IPS-15b (cell line): ENCODE measurements around the gene CDK6.

Experiments
- H3K27me3 ChIP-seq: one replicate; pipeline ENCODE4 v1.6.1; 2013; ENCODE audit warnings: low read length; ENCODE audit not compliant: control insufficient read depth, insufficient read depth
- H3K36me3 ChIP-seq: one replicate; pipeline ENCODE4 v1.6.1; 2013; ENCODE audit warnings: low read length; ENCODE audit not compliant: control insufficient read depth, insufficient read depth
- H3K4me1 ChIP-seq: one replicate; pipeline ENCODE4 v1.6.1; 2013; ENCODE audit warnings: mild to moderate bottlenecking, low read length; ENCODE audit not compliant: control insufficient read depth, insufficient read depth
- H3K4me3 ChIP-seq: one replicate; pipeline ENCODE4 v1.5.1; 2013; ENCODE audit warnings: low read depth, low read length
- H3K9ac ChIP-seq: one replicate; pipeline ENCODE4 v1.6.1; 2013; ENCODE audit warnings: low read depth, mild to moderate bottlenecking, low read length
- H3K9me3 ChIP-seq: one replicate; pipeline ENCODE4 v1.6.1; 2013; ENCODE audit warnings: mild to moderate bottlenecking, low read length; ENCODE audit not compliant: control insufficient read depth, insufficient read depth

The CDK6 gene

DNA sequence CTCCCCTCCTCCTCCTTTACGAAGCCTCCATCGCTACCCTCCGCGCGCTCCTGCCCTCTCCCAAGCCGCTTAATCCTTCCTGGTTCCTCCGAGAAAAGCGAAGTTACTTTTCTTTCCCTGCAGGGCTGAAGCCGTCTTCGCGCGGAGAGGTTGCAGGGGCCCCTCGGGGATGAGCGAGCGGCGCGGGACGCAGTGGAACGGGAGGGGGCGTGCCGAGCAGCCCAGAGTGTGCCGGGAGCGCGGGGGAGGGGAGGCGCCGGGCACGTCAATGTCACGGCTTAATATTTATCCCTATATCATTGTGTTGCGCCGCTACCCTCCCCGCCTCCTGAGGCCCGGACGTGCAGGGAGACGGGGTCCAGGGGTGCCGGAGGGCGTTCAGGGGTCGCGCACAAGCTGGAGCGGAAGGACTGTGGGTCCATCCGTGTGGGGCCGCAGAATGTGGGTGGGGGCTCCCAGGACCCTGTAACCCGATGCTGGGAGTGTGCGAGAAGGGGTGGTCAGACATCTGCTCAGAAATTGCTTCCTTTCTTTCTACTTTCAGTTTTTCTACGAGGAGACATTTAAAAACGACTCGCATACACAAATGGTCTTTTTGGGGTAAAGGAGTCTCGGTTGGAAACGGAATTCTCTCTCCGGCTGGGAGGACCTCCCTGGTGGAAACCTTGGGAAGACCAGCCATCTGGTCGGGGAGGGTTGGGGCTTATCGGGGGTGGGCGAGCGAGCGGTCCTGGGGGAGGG, 2.4 kb downstream of the CDK6 start:
- Histone ChIP-seq H3K9me3 (no peaks in the 10 kb centered on the region), H3K4me3 (peak overlapping the region; percentile 92), H3K4me1 (peaks cover 21% of the 10 kb centered on the region), H3K9ac (peak overlapping the region; percentile 75), H3K27me3 (peaks cover 2% of the 10 kb centered on the region), H3K36me3 (no peaks in the 10 kb centered on the region)

DNA sequence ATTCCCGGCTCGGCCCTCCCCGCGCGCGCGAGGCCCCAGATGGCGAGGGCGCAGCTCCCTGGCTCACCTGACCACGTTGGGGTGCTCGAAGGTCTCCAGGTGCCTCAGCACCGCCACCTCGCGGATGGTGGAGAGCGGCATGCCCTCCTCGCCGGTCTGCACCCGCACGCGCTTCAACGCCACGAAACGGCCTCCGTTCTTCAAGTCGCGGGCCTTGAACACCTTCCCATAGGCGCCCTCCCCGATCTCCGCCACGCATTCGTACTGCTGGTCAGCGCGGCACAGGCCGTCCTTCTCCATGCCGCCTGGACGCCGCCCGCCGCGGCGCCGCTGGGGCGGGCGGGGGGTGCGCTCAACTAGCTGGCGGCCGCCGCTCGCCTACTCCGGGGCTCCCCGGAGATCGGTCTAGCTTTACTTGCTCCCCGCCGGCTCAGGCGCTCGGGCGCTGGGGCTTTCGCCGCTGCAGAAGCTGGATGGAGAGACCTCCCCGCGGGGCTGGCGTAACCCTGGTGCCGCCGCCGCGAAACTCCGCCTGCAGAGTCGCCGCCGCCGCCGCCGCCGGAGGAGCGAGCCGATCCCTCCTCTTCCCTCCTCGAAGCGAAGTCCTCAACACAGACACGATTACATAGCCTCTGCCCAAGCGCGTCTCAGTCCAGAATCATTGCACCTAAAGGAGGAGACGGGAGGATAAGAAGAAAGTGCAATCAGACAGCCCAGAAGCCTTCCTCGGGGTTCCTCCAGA, 3.2 kb downstream of the CDK6 start:
- Histone ChIP-seq H3K27me3 (no peaks in the 10 kb centered on the region), H3K4me1 (peaks cover 25% of the 10 kb centered on the region), H3K36me3 (no peaks in the 10 kb centered on the region), H3K4me3 (peak overlapping the region; percentile 92), H3K9me3 (no peaks in the 10 kb centered on the region), H3K9ac (peak overlapping the region; percentile 80)

- Histone ChIP-seq H3K4me1 (peaks cover 25% of the 10 kb centered on the region), H3K9ac (peak overlapping the region; percentile 80), H3K36me3 (no peaks in the 10 kb centered on the region), H3K4me3 (peak overlapping the region; percentile 92), H3K27me3 (no peaks in the 10 kb centered on the region), H3K9me3 (no peaks in the 10 kb centered on the region)
These were observed 3.8 kb downstream of the CDK6 start for GRCh38 chr7:92832534-92833023.

DNA sequence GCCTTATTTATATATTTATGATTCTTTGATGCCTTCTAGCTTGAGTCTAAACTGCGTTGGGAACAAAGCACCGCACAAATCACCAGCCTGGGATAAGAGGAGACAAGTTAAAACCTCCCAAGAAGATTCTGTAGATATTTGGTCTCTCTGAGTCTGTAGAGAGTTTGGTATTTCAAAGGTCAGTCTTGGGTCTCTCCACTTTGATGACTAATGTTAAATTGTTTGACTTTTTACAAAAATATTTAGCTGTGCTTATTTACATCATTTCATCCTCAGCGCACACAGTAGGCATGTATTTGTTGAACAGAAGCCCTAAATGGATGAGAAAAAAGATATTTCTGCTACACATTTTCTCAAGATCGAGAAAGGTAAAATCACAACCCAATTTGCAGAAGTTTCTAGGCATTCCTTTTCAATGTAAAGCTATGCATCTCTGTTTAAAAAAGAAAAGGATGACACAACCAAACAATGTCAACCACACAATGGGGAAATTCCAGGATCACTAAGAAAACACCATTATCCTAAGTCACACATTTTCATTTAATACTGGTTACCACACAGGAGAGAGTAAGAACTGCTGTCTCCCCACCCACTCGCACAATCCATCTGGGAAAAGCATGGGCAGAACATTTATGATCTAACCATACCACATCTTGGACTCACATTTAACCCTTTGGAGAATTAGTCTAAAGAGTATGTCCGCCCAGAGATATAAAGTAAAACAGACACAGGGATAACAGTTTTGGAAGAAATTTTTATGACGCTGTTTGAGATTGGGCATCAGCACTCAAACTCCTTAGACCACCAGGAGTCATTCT, 4.4 kb downstream of the CDK6 start:
- Histone ChIP-seq H3K36me3 (no peaks in the 10 kb centered on the region), H3K4me3 (peak overlapping the region; percentile 92), H3K9me3 (no peaks in the 10 kb centered on the region), H3K27me3 (no peaks in the 10 kb centered on the region), H3K9ac (peak overlapping the region; percentile 80), H3K4me1 (peaks cover 25% of the 10 kb centered on the region)

GRCh38 chr7:92830532-92831110, 5.8 kb downstream of the CDK6 start:
- Histone ChIP-seq H3K27me3 (no peaks in the 10 kb centered on the region), H3K9ac (no peak overlapping the region), H3K36me3 (no peaks in the 10 kb centered on the region), H3K4me1 (peaks cover 25% of the 10 kb centered on the region), H3K4me3 (peak overlapping the region; percentile 92), H3K9me3 (no peaks in the 10 kb centered on the region)

DNA sequence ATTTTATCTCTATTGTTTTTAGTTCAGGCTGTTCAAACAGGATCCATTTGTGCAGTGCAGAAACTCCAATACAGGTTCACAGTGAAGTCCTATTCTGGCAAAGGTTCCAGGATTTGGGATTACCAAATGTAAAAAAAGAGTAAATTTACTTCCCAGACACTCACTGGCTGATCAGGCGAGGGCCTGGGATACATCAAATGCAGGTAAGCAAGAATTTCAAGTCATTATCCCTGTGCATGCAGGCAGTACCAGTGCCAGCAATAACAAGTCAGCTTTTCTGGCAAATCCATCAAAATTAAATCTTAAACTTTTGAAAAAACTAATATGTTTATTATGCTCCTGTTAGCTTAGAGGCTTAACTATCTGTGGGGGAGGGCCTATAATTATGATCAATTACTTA, 6.3 kb downstream of the CDK6 start:
- Histone ChIP-seq H3K4me1 (peaks cover 28% of the 10 kb centered on the region), H3K9ac (no peak overlapping the region), H3K9me3 (no peaks in the 10 kb centered on the region), H3K4me3 (no peak overlapping the region), H3K27me3 (no peaks in the 10 kb centered on the region), H3K36me3 (no peaks in the 10 kb centered on the region)

- Histone ChIP-seq H3K9me3 (no peaks in the 10 kb centered on the region), H3K9ac (no peak overlapping the region), H3K27me3 (no peaks in the 10 kb centered on the region), H3K4me1 (peaks cover 35% of the 10 kb centered on the region), H3K4me3 (no peak overlapping the region), H3K36me3 (no peaks in the 10 kb centered on the region)
These were observed 8.8 kb downstream of the CDK6 start for GRCh38 chr7:92827464-92828120.

DNA sequence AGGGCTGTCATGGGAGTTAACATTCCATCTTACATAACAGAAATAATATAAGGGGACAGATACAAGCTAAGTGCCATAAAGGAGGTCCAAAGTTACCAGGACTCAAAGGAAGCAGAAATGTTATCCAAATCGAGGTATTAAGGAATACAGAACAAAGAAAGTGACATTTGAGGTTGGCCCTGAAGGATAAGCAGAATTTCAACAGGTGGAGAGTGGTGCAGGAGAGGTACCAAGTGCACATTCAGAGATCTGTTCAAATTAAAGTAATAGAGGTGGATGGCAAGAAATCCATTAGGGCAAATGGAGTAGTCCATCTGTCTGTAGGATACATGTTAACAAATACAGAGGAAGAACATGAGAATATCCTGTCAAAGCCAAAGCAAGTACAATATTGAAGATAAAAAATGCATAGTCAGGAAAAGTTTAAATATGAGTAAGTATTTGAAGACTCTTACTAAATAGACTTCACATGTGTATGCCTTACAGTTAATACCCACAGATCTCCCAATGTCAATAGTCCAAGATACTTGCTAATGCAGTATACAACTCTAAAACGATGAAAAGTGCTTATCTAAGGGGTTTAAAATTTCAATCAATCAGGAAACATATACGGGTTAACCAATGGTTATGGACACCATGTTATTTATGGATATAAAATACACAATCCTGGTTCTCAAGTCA, 10.0 kb downstream of the CDK6 start:
- H3K9me3 ChIP-seq = no peaks in the 10 kb centered on the region
- no peak overlapping the region for H3K4me3 ChIP-seq
- no peaks in the 10 kb centered on the region for H3K36me3 ChIP-seq
- peaks cover 35% of the 10 kb centered on the region for H3K4me1 ChIP-seq
- H3K27me3 ChIP-seq = no peaks in the 10 kb centered on the region
- H3K9ac ChIP-seq = no peak overlapping the region

DNA sequence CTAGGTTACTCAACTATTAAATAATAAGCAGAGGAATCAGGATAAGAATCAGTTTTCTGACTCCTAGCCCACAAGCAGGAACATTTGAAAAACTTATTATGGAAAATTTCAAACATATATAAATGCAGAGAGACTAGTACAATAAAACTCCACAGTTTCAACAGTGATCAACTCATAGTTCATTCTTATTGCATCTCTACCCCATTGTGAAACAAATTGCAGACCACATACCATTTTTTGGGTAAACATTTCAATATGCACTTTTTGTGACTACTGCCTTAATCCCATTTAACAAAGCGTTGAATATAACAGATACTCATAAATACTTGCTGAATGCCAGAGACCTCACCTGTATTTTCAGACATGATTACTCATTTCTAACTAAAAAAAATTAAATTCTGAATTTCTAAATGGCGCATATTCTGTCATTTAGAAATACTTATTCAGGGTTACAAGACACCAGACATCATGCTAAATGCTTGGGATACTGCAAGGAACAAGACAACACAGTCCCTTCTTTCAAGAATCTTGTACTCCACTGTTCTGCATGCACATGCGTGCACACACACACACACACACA, 11.4 kb downstream of the CDK6 start:
- no peaks in the 10 kb centered on the region for H3K9me3 ChIP-seq
- no peak overlapping the region for H3K4me3 ChIP-seq
- H3K36me3 ChIP-seq = no peaks in the 10 kb centered on the region
- no peak overlapping the region for H3K9ac ChIP-seq
- peaks cover 25% of the 10 kb centered on the region for H3K4me1 ChIP-seq
- no peaks in the 10 kb centered on the region for H3K27me3 ChIP-seq

DNA sequence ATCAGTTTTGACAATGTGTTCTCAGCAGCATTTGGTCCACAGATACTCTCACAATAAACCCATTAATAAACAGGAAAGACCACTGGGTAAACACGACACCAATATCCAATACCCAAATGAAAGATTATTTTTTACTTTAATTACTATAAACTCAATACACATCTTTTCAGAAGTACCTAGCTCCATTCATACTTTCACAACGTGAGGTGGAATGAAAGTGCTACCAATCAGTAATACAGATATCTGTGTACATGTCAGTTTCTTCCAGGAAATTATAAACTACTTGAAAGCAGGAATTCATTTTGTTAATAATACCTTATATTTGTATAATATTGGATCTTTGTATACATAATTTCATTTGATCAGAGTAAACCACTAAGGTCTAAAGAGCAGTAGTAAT, 11.9 kb downstream of the CDK6 start:
- Histone ChIP-seq H3K9ac (no peak overlapping the region), H3K27me3 (no peaks in the 10 kb centered on the region), H3K36me3 (no peaks in the 10 kb centered on the region), H3K9me3 (no peaks in the 10 kb centered on the region), H3K4me1 (peaks cover 22% of the 10 kb centered on the region), H3K4me3 (no peak overlapping the region)
